Psoas muscle (tissue), 8 donors: ENCODE data around the gene WBP1L. TPM values are rescaled to one million over a fixed set of nuclear protein-coding genes. Genes with fewer than 3 reads are reported as not detected.

Source experiments
- ATAC-seq, 4 donors: fragments of 200-7000 bp; cut with Tn5 transposase; one replicate each; pipeline ENCODE4 v1.9.1; 2020; ENCODE audit warnings: moderate library complexity in 3 of 4, mild to moderate bottlenecking in 2 of 4
- DNase-seq, 2 donors: peaks; one replicate each; pipeline ENCODE4 v3.0.0-alpha.2; 2020
- H3K27ac ChIP-seq: fragments of 200-600 bp; one replicate; pipeline ENCODE4 v1.8.0; 2022
- H3K27me3 ChIP-seq, 3 donors: fragments of 200-600 bp in 1 of 3; one replicate each; pipeline versions ENCODE4 v1.6.1 to v1.8.0; 2013 to 2022; ENCODE audit warnings: low read length in 2 of 3, mild to moderate bottlenecking in 2 of 3, moderate library complexity in 1 of 3; ENCODE audit not compliant: insufficient read depth in 3 of 3
- H3K36me3 ChIP-seq, 2 donors: fragments of 200-600 bp in 1 of 2; one replicate each; pipeline versions ENCODE4 v1.6.1 to v1.8.0; 2013 to 2022; ENCODE audit warnings: low read depth in 1 of 2, mild to moderate bottlenecking in 1 of 2, moderate library complexity in 1 of 2; ENCODE audit not compliant: insufficient read depth in 1 of 2
- H3K4me1 ChIP-seq: fragments of 200-600 bp; one replicate; pipeline ENCODE4 v1.8.0; 2022
- H3K4me3 ChIP-seq: fragments of 200-600 bp; one replicate; pipeline ENCODE4 v1.8.0; 2022; ENCODE audit warnings: mild to moderate bottlenecking
- H3K9me3 ChIP-seq: fragments of 200-600 bp; one replicate; pipeline ENCODE4 v1.8.0; 2022
- CTCF ChIP-seq: fragments of 200-600 bp; IDR thresholded peaks from one replicate; pipeline ENCODE4 v1.8.0; 2022; ENCODE audit warnings: antibody characterized with exemption
- WGBS, 3 donors: extraction: QIAGEN DNeasy Blood & Tissue Kit; methylation state at CpG; one replicate each; pipeline versions ENCODE4 v1.1.6 to v1.1.7; 2013; 5-methylcytosine and 5-hydroxymethylcytosine counted together
- intact Hi-C, 2 donors: fragments of 100-400 bp; cut with DNase I; formaldehyde crosslinking; loops; one replicate each; pipeline versions ENCODE4 v1.11.0 to v1.14.2; 2022
- polyA plus RNA-seq, 3 donors: library from polyadenylated mRNA; stranded (reverse); fragments of 200-250 nt; gene quantifications; one replicate each; pipeline ENCODE4 v1.2.3, GENCODE V29; 2013
- total RNA-seq, 4 donors: library from RNA; stranded (reverse); fragmentation: NEBNext Ultra II Directional in 2 of 4; extraction: Animal tissue kit (Norgen Biotek cat#: 25700) in 2 of 4; gene quantifications; one replicate each; pipeline versions ENCODE4 v1.2.1 to v1.2.4, GENCODE V29; 2021 to 2023
- donor health status: healthy with polysubstance abuse.
- donor health status: DM: no; HTN: no; CAD: no; lungs with moderate emphysema.
- donor health status: Bipolar disorder and iron deficiency.
- donor health status: healthy.
- donor health status: DM: yes; HTN: yes; CAD: no.
- donor health status: DM: no; HTN: no; CAD: no.
- donor health status: DM: no; HTN: no; CAD: no.
- donor health status: DM: yes; HTN: yes; CAD: no.

The WBP1L gene
- total and polyA plus RNA-seq, 7 donors: 26.4 to 77.2 (median 54.1) TPM

- H3K9me3 ChIP-seq: no peaks in the 10 kb centered on the region
- WGBS, 3 donors: 96 to 98% (median 98%) methylated on average over 3 of the region's 3 CpGs
- no peak overlapping the region for H3K27ac ChIP-seq
- no peak for TF ChIP-seq CTCF
- no peak overlapping the region for H3K4me3 ChIP-seq
- ATAC-seq (no peak), DNase-seq (no peak)
- H3K4me1 ChIP-seq: no peaks in the 10 kb centered on the region
- intact Hi-C loops: no loop called here
- no peaks in the 10 kb centered on the region for H3K27me3 ChIP-seq
- peaks cover 7 to 30% of the 10 kb centered on the region in 2 donors for H3K36me3 ChIP-seq
Observed at GRCh38 chr10:102701796-102702195, 42.0 kb upstream of the WBP1L start.

GRCh38 chr10:102702742-102703141 is 41.0 kb upstream of the WBP1L start:
- H3K4me1 ChIP-seq: no peaks in the 10 kb centered on the region
- peaks cover 6 to 24% of the 10 kb centered on the region in 2 donors for H3K36me3 ChIP-seq
- H3K9me3 ChIP-seq: no peaks in the 10 kb centered on the region
- no peak for TF ChIP-seq CTCF
- intact Hi-C loops: no loop called here
- 76 to 82% (median 77%) methylated on average over 2 of the region's 2 CpGs for WGBS, 3 donors
- H3K27ac ChIP-seq: no peak overlapping the region
- ATAC-seq: no peak
- H3K27me3 ChIP-seq: no peaks in the 10 kb centered on the region
- DNase-seq: no peak
- no peak overlapping the region for H3K4me3 ChIP-seq

GRCh38 chr10:102704915-102705314 is 38.8 kb upstream of the WBP1L start:
- DNase-seq (no peak), ATAC-seq (no peak)
- no peaks in the 10 kb centered on the region for H3K9me3 ChIP-seq
- WGBS, 3 donors: 84 to 90% (median 87%) methylated on average over 6 of the region's 6 CpGs
- H3K4me3 ChIP-seq: no peak overlapping the region
- no peaks in the 10 kb centered on the region for H3K27me3 ChIP-seq
- peaks cover 0 to 7% of the 10 kb centered on the region in 2 donors for H3K36me3 ChIP-seq
- intact Hi-C loops: no loop called here
- no peaks in the 10 kb centered on the region for H3K4me1 ChIP-seq
- no peak for TF ChIP-seq CTCF
- no peak overlapping the region for H3K27ac ChIP-seq

DNA sequence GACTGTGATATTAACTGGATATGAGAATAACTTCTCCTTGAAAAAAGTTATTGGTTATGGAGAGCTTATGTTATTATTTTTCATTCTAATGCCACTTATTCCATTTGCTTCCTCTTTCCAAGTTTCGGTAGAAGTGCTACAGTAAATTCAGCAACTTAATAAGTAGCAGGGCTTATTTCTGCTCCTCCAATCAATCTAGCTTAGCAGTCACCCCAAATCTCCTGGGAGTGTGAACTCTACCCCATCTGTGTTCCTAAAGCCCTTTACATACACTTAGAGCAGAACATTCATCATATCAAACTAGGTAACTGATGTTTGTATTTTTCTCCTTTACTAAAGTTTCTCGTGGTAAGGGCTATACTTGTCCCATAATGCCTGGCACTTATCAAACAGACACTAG is 38.2 kb upstream of the WBP1L start:
- Histone ChIP-seq H3K27ac (no peak overlapping the region), H3K27me3 (no peaks in the 10 kb centered on the region), H3K36me3 (peaks cover 0 to 7% of the 10 kb centered on the region in 2 donors), H3K9me3 (no peaks in the 10 kb centered on the region), H3K4me3 (no peak overlapping the region), H3K4me1 (no peaks in the 10 kb centered on the region)
- DNase-seq: no peak
- 67 to 71% (median 71%) methylated on average over 2 of the region's 2 CpGs for WGBS, 3 donors
- no peak for ATAC-seq
- TF ChIP-seq CTCF: no peak
- intact Hi-C loops: no loop called here

DNA sequence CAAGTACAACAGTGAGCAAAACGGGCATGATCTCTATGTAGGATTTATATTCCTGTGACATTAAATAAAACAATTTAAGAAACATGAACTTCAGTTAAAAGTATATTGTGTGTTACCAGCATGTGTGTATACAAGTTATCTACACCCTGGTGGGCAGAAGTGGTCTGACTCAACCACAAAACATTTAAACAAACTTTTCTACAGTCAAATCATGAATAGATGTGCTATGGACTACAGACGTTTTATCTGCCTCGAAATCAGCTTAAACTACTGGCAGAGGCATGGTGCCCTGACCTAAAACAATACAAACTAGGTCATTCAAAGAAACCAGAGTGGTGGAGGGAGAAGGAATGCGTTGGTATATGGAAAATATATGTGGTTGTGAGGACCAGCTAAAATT is 33.1 kb upstream of the WBP1L start:
- no peak for DNase-seq
- no peak for TF ChIP-seq CTCF
- Histone ChIP-seq H3K36me3 (no peaks in the 10 kb centered on the region), H3K4me3 (no peak overlapping the region), H3K4me1 (peaks cover 9% of the 10 kb centered on the region), H3K9me3 (no peaks in the 10 kb centered on the region), H3K27ac (no peak overlapping the region), H3K27me3 (no peaks in the 10 kb centered on the region)
- 55 to 69% (median 62%) methylated on average over 4 of the region's 4 CpGs for WGBS, 3 donors
- no peak for ATAC-seq
- intact Hi-C loops: no loop called here
